PFSK-1 (cell line): ENCODE results near the gene ADGRL3.

Experiments used
- FOXP2 ChIP-seq: optimal IDR thresholded peaks from 2 replicates; pipeline ENCODE3; 2011; ENCODE audit warnings: borderline replicate concordance, control low read depth, inconsistent platforms; ENCODE audit not compliant: insufficient read depth; ENCODE audit errors: extremely low read length, extremely low read depth
- POLR2AphosphoS5 ChIP-seq: IDR thresholded peaks from 2 replicates; pipeline ENCODE4 v1.6.1; 2012; ENCODE audit warnings: low read depth, mild to moderate bottlenecking, control low read depth, low read length, moderate library complexity
- SIN3A ChIP-seq: IDR thresholded peaks from 2 replicates; pipeline ENCODE4 v1.6.1; 2012; ENCODE audit warnings: mild to moderate bottlenecking, low read length, moderate library complexity, borderline replicate concordance; ENCODE audit not compliant: insufficient read depth
- TAF1 ChIP-seq: IDR thresholded peaks from 2 replicates; pipeline ENCODE4 v1.6.1; 2012; ENCODE audit warnings: low read length, control low read depth, borderline replicate concordance; ENCODE audit not compliant: insufficient read depth
- TF ChIP-seq, protein P1 (sequence below), 2 experiments: IDR thresholded peaks; 2 replicates each; pipeline versions ENCODE4 v1.6.1 to v1.8.0; 2011 to 2012; ENCODE audit warnings: low read depth in 2 of 2, low read length in 2 of 2, control low read depth in 1 of 2, inconsistent platforms in 1 of 2, mild to moderate bottlenecking in 1 of 2, moderate library complexity in 1 of 2; ENCODE audit not compliant: insufficient read depth in 1 of 2

Gene ADGRL3

GRCh38 chr4:61298178-61298740 lies 98.1 kb downstream of the ADGRL3 start:
- TF ChIP-seq POLR2AphosphoS5 (no peak), SIN3A (no peak), TAF1 (no peak), FOXP2 (no peak)
- TF ChIP-seq, protein P1, sequence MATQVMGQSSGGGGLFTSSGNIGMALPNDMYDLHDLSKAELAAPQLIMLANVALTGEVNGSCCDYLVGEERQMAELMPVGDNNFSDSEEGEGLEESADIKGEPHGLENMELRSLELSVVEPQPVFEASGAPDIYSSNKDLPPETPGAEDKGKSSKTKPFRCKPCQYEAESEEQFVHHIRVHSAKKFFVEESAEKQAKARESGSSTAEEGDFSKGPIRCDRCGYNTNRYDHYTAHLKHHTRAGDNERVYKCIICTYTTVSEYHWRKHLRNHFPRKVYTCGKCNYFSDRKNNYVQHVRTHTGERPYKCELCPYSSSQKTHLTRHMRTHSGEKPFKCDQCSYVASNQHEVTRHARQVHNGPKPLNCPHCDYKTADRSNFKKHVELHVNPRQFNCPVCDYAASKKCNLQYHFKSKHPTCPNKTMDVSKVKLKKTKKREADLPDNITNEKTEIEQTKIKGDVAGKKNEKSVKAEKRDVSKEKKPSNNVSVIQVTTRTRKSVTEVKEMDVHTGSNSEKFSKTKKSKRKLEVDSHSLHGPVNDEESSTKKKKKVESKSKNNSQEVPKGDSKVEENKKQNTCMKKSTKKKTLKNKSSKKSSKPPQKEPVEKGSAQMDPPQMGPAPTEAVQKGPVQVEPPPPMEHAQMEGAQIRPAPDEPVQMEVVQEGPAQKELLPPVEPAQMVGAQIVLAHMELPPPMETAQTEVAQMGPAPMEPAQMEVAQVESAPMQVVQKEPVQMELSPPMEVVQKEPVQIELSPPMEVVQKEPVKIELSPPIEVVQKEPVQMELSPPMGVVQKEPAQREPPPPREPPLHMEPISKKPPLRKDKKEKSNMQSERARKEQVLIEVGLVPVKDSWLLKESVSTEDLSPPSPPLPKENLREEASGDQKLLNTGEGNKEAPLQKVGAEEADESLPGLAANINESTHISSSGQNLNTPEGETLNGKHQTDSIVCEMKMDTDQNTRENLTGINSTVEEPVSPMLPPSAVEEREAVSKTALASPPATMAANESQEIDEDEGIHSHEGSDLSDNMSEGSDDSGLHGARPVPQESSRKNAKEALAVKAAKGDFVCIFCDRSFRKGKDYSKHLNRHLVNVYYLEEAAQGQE (IDR thresholded peaks at IDR 0.05; ENCODE audit: insufficient read depth in 1 of 2, low read depth in 2 of 2, low read length in 2 of 2): no peak

- TF ChIP-seq FOXP2 (no peak), SIN3A (no peak), POLR2AphosphoS5 (no peak), TAF1 (no peak)
- TF ChIP-seq, protein P1 (IDR thresholded peaks at IDR 0.05; ENCODE audit: insufficient read depth in 1 of 2, low read depth in 2 of 2, low read length in 2 of 2): no peak
Observed at GRCh38 chr4:61299316-61299715, 99.2 kb downstream of the ADGRL3 start.

DNA sequence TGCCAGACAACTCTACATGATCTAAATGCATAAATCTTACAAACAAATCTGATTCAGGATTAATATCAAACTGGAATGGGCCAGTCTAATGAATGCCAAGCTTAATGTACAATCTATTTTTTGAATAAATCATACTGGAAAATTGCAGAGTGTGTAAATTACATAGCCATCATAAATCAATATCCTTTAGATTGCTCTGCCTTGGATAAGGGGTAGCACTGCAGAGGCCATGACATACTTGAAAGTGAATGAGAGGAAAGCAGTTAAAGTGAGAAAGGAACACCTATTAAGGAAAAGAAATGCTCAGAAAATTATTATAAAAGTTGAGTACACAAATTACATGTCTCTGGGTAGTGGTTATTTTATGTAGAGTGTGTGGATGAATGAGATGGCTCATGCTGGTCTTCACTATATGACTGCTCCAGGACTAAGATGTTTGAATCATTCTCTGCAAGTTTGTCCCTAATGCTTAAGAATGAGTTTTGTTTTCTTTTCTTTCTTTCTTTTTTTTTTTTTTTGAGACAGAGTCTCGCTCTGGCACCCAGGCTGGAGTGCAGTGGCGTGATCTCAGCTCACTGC lies 100.2 kb downstream of the ADGRL3 start:
- no peak for TF ChIP-seq TAF1
- TF ChIP-seq POLR2AphosphoS5: no peak
- TF ChIP-seq, protein P1 (IDR thresholded peaks at IDR 0.05; ENCODE audit: insufficient read depth in 1 of 2, low read depth in 2 of 2, low read length in 2 of 2): no peak
- TF ChIP-seq FOXP2: no peak
- no peak for TF ChIP-seq SIN3A

DNA sequence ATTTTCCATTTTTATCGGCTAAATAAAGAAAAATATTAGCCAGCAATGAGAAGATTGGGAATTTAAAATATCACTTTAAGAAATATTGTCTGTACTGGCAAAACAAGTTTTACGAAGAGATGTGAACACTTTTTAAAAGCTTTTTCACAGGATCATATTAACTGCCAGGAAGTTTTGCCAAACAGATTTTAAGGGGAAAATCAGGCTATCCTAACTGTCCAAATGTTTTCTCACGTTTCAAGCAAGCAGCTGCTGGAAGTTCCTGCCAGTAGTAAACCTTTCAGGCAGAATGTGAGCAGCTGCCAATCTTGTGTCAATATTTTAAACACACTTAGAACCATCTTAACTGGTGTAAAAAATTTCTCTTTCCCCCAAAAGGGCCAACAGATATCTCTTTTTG lies 101.1 kb downstream of the ADGRL3 start:
- TF ChIP-seq, protein P1 (IDR thresholded peaks at IDR 0.05; ENCODE audit: insufficient read depth in 1 of 2, low read depth in 2 of 2, low read length in 2 of 2): no peak
- TF ChIP-seq TAF1: no peak
- no peak for TF ChIP-seq FOXP2
- TF ChIP-seq POLR2AphosphoS5: no peak
- TF ChIP-seq SIN3A: no peak
